ENCODE data around the gene SRSF9. TPM values are rescaled to one million over a fixed set of nuclear protein-coding genes. Genes with fewer than 3 reads are reported as not detected.
"Not testable (repeated sequence)": the region's sequence is repeated elsewhere in the genome, so short reads cannot be mapped to it uniquely, and the experiment has no call there.

Gene SRSF9
- total RNA-seq, 4 donors from 2014 or later = 55.4 to 97.2 (median 81.2) TPM

GRCh38 chr12:120460157-120460556 lies 9.4 kb downstream of the SRSF9 start:
- WGBS, 2 donors = 87 to 88% methylated on average over 3 of the region's 3 CpGs
- no peak for TF ChIP-seq POLR2A (IDR thresholded peaks at IDR 0.05)
- TF ChIP-seq CTCF (IDR thresholded peaks at IDR 0.05) = no peak
- no peak overlapping the region for H3K4me3 ChIP-seq (ENCODE audit: low read depth, poor library complexity, severe bottlenecking)
- intact Hi-C loops (cut with DNase I; ENCODE audit: low total_unique reads) = no loop called here
- no peak for DNase-seq (ENCODE audit: low spot score in 2 of 2)

- intact Hi-C loops (cut with DNase I; ENCODE audit: low total_unique reads) = no loop called here
- no peak overlapping the region for H3K4me3 ChIP-seq (ENCODE audit: low read depth, poor library complexity, severe bottlenecking)
- TF ChIP-seq CTCF (IDR thresholded peaks at IDR 0.05) = no peak
- no peak for TF ChIP-seq POLR2A (IDR thresholded peaks at IDR 0.05)
- 83% methylated on average over 6 of the region's 6 CpGs for WGBS, 2 donors
- no peak for DNase-seq (ENCODE audit: low spot score in 2 of 2)
These were observed 12.4 kb downstream of the SRSF9 start for GRCh38 chr12:120457133-120457532.

- H3K4me3 ChIP-seq (ENCODE audit: low read depth, poor library complexity, severe bottlenecking) = no peak overlapping the region
- TF ChIP-seq POLR2A (IDR thresholded peaks at IDR 0.05) = no peak
- TF ChIP-seq CTCF (IDR thresholded peaks at IDR 0.05) = no peak
- 89 to 94% methylated on average over 7 of the region's 7 CpGs for WGBS, 2 donors
- no peak for DNase-seq (ENCODE audit: low spot score in 2 of 2)
- intact Hi-C loops (cut with DNase I; ENCODE audit: low total_unique reads) = no loop called here
These were observed 14.2 kb downstream of the SRSF9 start for GRCh38 chr12:120455302-120455701.

GRCh38 chr12:120453977-120454376 lies 15.6 kb downstream of the SRSF9 start:
- H3K4me3 ChIP-seq (ENCODE audit: low read depth, poor library complexity, severe bottlenecking) = no peak overlapping the region
- TF ChIP-seq CTCF (IDR thresholded peaks at IDR 0.05) (no peak), POLR2A (IDR thresholded peaks at IDR 0.05) (no peak)
- WGBS, 2 donors = 63 to 67% methylated on average over 4 of the region's 4 CpGs
- no peak for DNase-seq (ENCODE audit: low spot score in 2 of 2)
- intact Hi-C loops (cut with DNase I; ENCODE audit: low total_unique reads) = no loop called here

- 93 to 96% methylated on average over 3 of the region's 3 CpGs for WGBS, 2 donors
- no peak for DNase-seq (ENCODE audit: low spot score in 2 of 2)
- TF ChIP-seq CTCF (IDR thresholded peaks at IDR 0.05) = no peak
- TF ChIP-seq POLR2A (IDR thresholded peaks at IDR 0.05) = no peak
- no peak overlapping the region for H3K4me3 ChIP-seq (ENCODE audit: low read depth, poor library complexity, severe bottlenecking)
- intact Hi-C loops (cut with DNase I; ENCODE audit: low total_unique reads) = no loop called here
These were observed 16.3 kb downstream of the SRSF9 start for GRCh38 chr12:120453060-120453750.

- DNase-seq (ENCODE audit: low spot score in 2 of 2); intact Hi-C loops (cut with DNase I; ENCODE audit: low total_unique reads); H3K4me3 ChIP-seq (ENCODE audit: low read depth, poor library complexity, severe bottlenecking): not testable (repeated sequence)
- WGBS, 2 donors = 88% methylated on average over 5 of the region's 5 CpGs
These were observed 17.0 kb downstream of the SRSF9 start for GRCh38 chr12:120452524-120452923.

Measured in lower leg skin (tissue), 4 donors.